Measurements from ENCODE around the gene PRUNE2.

The PRUNE2 gene

GRCh38 chr9:76810377-76810957 is 95.4 kb downstream of the PRUNE2 start:
- H3K79me2 ChIP-seq (ENCODE audit: insufficient read depth, low read length) = no peaks in the 10 kb centered on the region
- no peaks in the 10 kb centered on the region for H3K9me3 ChIP-seq (ENCODE audit: insufficient read depth, low read length)
- no peaks in the 10 kb centered on the region for H3K27me3 ChIP-seq (ENCODE audit: low read length)
- no peaks in the 10 kb centered on the region for H3K9me2 ChIP-seq (replicated peaks; ENCODE audit: insufficient read depth, low read length)
- H4K20me1 ChIP-seq (ENCODE audit: low read depth, low read length) = no peaks in the 10 kb centered on the region
- TF ChIP-seq CTCF (IDR thresholded peaks at IDR 0.05; ENCODE audit: insufficient read depth, low read length, poor library complexity, severe bottlenecking) (peak; percentile 52), EZH2phosphoT487 (conservative IDR thresholded peaks at IDR 0.05; ENCODE audit: low read length) (no peak)
- no peak overlapping the region for H2AFZ ChIP-seq (ENCODE audit: low read depth, low read length, severe bottlenecking)
- H3K4me3 ChIP-seq (ENCODE audit: insufficient read depth, low read length, poor library complexity, severe bottlenecking) = no peak overlapping the region
- no peaks in the 10 kb centered on the region for H3F3A ChIP-seq (ENCODE audit: insufficient read depth)
- H3K27ac ChIP-seq (ENCODE audit: low read depth, low read length) = no peak overlapping the region
- H3K4me2 ChIP-seq (ENCODE audit: low read depth, low read length, poor library complexity, severe bottlenecking) = no peak overlapping the region
- H3K36me3 ChIP-seq (ENCODE audit: low read length) = no peaks in the 10 kb centered on the region
- no peak overlapping the region for H3K9ac ChIP-seq (ENCODE audit: low read length)

GRCh38 chr9:76808636-76809035 is 97.3 kb downstream of the PRUNE2 start:
- no peaks in the 10 kb centered on the region for H3K9me3 ChIP-seq (ENCODE audit: insufficient read depth, low read length)
- H3K4me3 ChIP-seq (ENCODE audit: insufficient read depth, low read length, poor library complexity, severe bottlenecking) = no peak overlapping the region
- TF ChIP-seq CTCF (IDR thresholded peaks at IDR 0.05; ENCODE audit: insufficient read depth, low read length, poor library complexity, severe bottlenecking) (no peak), EZH2phosphoT487 (conservative IDR thresholded peaks at IDR 0.05; ENCODE audit: low read length) (no peak)
- no peaks in the 10 kb centered on the region for H3K36me3 ChIP-seq (ENCODE audit: low read length)
- no peaks in the 10 kb centered on the region for H3K27me3 ChIP-seq (ENCODE audit: low read length)
- H3K79me2 ChIP-seq (ENCODE audit: insufficient read depth, low read length) = no peaks in the 10 kb centered on the region
- no peaks in the 10 kb centered on the region for H4K20me1 ChIP-seq (ENCODE audit: low read depth, low read length)
- H3K27ac ChIP-seq (ENCODE audit: low read depth, low read length) = no peak overlapping the region
- H2AFZ ChIP-seq (ENCODE audit: low read depth, low read length, severe bottlenecking) = no peak overlapping the region
- no peak overlapping the region for H3K4me2 ChIP-seq (ENCODE audit: low read depth, low read length, poor library complexity, severe bottlenecking)
- no peaks in the 10 kb centered on the region for H3F3A ChIP-seq (ENCODE audit: insufficient read depth)
- H3K9me2 ChIP-seq (replicated peaks; ENCODE audit: insufficient read depth, low read length) = no peaks in the 10 kb centered on the region
- H3K9ac ChIP-seq (ENCODE audit: low read length) = no peak overlapping the region

GRCh38 chr9:76803762-76804161 is 102.2 kb downstream of the PRUNE2 start:
- H3K9ac ChIP-seq (ENCODE audit: low read length) = no peak overlapping the region
- no peaks in the 10 kb centered on the region for H3F3A ChIP-seq (ENCODE audit: insufficient read depth)
- no peaks in the 10 kb centered on the region for H3K36me3 ChIP-seq (ENCODE audit: low read length)
- H2AFZ ChIP-seq (ENCODE audit: low read depth, low read length, severe bottlenecking) = no peak overlapping the region
- no peaks in the 10 kb centered on the region for H3K9me3 ChIP-seq (ENCODE audit: insufficient read depth, low read length)
- H3K27ac ChIP-seq (ENCODE audit: low read depth, low read length) = no peak overlapping the region
- no peaks in the 10 kb centered on the region for H3K27me3 ChIP-seq (ENCODE audit: low read length)
- no peak for TF ChIP-seq EZH2phosphoT487 (conservative IDR thresholded peaks at IDR 0.05; ENCODE audit: low read length)
- no peak for TF ChIP-seq CTCF (IDR thresholded peaks at IDR 0.05; ENCODE audit: insufficient read depth, low read length, poor library complexity, severe bottlenecking)
- H3K9me2 ChIP-seq (replicated peaks; ENCODE audit: insufficient read depth, low read length) = no peaks in the 10 kb centered on the region
- H3K4me3 ChIP-seq (ENCODE audit: insufficient read depth, low read length, poor library complexity, severe bottlenecking) = no peak overlapping the region
- no peaks in the 10 kb centered on the region for H3K79me2 ChIP-seq (ENCODE audit: insufficient read depth, low read length)
- no peak overlapping the region for H3K4me2 ChIP-seq (ENCODE audit: low read depth, low read length, poor library complexity, severe bottlenecking)
- no peaks in the 10 kb centered on the region for H4K20me1 ChIP-seq (ENCODE audit: low read depth, low read length)
